NCI-H1105 (cell line): Measurements from ENCODE around the gene HACE1.

Experiments used
- DNase-seq: peaks from one replicate; lab custom pipeline; 2025; lab: John Stamatoyannopoulos, UW

HACE1 gene

DNA sequence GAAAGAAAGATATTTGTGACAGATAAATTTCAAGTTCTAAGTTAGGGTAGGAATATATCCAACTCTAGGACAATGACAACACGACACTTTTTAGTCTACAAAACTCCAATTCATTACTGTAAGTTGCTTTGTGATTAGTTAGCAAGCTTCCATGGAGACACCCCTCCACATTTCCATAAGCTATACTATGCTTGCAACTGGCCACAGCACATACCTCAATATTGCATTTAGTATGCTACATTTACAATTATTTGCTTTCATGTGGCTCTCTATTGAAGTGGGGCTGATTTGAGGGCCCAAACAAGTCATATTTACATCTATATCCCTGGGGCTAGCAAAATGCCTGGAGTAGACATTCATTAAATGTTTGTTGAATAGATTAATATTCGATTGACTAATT lies 129.3 kb downstream of the HACE1 start:
- DNase-seq, result no peak

DNA sequence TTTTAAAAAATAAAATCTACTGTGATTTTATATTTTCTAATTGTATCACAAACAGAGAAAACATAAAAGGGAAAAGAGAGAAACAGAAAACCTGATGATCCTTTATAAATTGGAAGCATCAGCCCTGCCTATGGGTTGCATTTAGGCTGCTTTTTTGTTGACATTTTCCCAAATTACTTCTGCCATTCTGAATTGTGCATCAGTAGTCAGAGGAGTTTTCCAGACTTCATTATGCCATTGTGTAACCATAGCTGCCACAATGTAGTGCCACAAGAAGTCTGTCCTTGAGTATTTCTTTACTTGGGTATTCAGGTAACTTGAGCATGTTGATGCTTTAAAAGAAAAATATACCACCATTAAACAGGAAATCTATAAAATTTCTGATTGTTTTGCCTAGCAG lies 130.3 kb downstream of the HACE1 start:
- no peak for DNase-seq

DNA sequence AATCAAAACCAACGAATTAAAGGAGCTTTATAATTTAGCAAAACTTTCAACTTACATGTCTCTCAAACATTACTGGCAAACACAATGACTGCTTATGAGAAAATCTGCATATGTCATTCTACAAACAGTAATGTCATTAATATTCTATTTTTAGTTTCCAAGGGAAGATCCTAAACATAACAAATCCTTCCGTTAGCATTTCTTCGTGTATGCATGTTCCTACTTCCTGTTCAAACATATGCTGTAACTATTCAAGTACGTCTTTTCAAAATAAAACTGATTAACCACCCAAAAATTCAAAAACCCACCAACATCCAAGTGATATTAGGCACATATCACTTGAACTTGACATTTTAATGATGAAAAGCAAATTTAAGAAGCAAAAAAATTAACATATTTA lies 131.3 kb downstream of the HACE1 start:
- no peak for DNase-seq

DNA sequence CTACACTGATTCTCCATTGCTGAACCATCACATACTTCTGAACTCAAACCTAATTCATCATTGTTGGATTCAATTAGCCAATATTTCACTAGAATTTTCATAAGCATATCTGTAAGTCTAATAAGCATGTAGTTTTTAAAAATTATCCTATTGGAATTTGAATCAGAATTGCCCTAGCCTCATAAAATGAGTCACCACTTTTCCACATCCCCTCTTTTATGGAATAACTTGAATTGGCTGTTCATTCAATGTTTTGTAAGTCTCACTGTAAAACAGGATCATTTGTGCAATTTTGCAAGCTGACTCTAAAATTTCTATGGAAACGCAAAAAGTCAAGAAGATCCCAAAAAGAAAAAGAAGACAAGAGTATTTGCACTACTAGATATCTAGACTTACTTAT lies 141.0 kb downstream of the HACE1 start:
- DNase-seq, result no peak

DNA sequence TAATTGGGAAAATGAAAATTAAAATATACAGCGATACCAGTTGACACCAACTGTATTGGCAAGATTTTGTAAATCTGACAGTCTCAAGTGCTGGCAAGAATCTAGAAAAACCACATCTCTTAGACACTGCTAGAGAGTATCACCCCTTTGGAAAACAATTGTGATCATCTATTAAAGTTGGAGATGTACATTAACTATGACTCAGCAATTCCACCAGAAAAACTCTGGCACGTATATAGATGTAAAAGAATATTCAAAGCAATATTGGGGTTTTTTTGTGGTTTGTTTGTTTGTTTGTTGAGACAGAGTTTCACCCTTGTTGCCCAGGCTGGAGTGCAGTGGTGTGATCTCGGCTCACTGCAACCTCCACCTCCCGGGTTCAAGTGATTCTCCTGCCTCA lies 142.9 kb downstream of the HACE1 start:
- DNase-seq, result no peak

DNA sequence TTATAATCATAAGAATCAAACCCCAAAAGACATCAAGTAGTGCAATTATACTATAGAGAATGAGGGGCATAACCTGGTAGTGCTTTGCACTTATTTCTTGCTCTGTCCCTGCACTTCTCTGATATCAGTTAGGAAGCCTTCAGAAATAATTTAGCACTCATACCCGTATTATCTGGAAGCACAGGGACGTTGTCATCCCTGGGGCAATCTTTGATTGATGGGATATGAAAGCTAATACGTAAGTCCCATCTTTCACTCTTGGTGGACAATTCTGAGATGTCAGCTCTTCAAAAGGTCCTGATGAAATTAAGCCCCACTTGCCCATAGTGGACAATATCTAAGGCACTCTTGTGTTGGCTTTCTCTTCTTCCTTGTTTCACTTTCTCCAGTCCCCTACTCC lies 144.9 kb downstream of the HACE1 start:
- DNase-seq, result no peak

DNA sequence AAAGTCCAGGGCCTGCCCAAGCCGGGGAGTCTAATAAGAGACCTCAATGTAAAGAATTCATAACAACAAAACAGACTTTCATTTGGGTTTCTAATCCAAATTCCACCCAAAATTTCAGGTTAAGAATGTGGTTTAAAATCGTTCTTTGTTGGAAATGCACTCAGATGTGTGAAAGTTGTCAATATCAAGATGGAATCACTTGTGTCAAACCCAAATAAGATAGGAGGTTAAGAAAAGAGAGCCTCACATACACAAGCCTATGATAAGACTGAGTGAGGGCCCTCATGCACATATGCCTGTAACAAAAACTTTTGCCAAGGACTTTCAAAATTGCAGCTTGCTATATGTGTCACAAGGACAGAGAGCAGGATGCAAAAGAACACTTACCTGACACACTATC lies 145.7 kb downstream of the HACE1 start:
- no peak for DNase-seq

DNA sequence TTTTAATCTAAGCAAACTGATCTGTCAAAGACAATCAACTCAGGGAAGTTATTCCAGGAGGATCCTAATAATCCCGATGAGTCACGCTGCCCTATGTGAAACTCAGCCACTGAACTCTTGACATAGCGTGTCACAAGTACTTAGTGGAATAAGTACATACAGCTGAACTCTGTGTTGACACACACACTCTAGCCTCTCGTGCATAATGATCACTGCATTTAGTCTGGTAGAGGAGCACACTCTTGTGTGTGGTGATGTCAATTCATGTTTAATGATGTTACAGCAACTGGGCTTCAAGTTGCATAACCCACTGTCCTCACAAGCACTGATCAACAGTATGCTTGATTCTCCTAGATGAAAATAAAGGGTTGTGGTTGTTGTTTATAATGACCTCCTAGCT lies 148.3 kb downstream of the HACE1 start:
- no peak for DNase-seq

DNA sequence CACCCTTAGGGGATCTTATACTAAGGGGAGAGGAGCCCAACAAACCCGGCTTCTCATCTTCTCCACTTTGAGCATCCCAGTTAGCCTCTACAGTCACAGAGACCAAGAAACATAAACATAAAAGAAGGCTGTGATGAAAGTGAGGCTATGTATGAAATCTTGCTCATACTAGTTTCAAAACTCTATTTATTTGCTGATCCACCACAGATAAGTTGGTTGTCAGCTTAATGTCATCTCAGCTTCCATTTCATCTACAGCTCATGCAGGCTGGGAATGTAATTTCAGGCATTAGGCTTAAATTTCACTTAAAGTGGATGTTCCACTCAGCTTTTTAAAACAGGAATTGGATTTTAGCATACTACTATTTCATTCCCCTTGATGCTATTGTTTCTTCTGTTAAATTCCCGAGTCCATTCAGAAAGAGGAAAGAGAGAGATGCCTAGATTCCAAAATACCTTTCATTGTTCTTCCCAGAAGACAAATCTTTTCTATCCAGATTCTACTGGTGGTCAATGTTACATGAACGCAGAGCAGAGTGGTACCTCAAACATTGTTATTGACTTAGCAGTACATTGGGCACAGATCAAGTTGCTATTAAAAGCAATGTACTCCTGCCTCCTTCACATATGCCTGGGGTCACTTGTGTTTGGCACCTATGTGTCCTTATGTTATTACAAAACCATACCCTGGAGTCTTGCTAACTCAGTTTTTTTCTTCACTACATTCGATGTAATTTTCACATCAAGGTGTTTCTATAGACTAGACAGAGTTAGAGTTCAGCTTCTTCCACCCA lies 149.0 kb downstream of the HACE1 start:
- DNase-seq, result no peak

DNA sequence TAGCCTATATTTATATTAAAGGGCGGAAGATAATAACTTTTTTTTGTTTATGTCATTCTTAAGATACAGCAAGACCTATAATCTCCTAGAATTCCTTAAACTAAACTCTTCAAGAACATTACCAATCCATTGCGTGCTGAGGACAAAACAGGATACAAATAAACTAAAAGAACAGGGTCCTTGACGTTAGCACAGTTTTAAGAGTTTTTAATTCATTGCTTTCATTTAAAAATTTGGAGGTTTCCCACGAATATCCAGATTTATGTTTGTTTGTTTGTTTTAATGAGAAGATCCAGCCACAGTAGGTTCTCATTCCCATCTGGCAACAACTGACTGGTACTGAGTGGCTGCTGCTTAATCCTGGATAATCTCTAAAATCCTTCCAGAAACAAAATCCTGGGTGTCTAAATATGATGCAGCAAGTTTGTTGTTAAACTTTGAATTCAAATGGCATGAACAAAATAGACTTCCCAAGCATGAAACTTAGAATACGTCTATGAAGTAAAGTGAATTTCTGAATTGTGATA lies 153.7 kb downstream of the HACE1 start:
- no peak for DNase-seq

DNA sequence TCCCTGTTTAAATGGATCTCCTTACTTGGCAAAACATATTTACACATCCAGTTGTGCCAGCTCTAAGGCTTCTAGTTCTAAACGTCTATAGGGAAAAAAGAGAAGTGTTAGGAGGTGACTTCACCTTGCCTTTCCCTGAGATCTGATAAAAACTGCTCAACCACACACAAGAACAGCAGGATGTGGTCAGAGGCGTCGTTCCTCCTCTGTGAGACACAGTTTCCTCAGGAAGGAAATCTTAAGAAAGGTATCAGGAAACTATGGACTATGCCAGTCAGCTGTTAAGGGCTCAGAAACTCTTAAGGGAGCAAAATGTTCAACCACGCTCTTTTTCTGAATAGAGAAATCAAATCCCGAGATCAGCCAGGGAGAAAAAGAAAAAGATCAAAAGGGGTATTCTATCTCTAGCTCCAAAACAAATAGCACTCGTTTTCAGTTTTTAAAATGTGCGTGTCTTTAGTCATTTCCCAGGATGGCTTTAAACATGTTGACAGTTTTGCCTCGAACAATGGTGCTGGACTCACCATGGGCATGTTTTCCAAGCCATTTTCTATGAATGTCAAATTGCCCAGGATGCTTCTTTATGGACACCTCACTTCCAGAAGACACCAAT lies 154.5 kb downstream of the HACE1 start:
- no peak for DNase-seq

DNA sequence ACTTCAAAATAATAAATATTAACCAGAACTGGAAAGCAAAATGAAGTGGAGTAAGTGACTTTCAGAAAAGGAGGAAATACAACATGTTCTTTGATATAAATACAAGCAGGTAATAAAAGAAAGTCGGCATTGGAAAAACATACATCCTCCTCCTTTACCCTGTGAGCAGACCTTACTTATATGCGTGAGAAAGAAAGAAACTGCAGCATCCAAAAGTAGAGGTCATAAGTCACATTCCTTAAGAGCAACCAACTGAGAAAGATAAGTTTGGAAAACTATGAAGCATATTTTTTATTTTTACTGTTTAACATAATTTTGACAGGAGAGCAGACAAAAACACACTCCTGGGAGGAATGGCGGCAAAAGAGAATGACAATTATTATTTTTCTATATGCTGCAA lies 155.5 kb downstream of the HACE1 start:
- no peak for DNase-seq

DNA sequence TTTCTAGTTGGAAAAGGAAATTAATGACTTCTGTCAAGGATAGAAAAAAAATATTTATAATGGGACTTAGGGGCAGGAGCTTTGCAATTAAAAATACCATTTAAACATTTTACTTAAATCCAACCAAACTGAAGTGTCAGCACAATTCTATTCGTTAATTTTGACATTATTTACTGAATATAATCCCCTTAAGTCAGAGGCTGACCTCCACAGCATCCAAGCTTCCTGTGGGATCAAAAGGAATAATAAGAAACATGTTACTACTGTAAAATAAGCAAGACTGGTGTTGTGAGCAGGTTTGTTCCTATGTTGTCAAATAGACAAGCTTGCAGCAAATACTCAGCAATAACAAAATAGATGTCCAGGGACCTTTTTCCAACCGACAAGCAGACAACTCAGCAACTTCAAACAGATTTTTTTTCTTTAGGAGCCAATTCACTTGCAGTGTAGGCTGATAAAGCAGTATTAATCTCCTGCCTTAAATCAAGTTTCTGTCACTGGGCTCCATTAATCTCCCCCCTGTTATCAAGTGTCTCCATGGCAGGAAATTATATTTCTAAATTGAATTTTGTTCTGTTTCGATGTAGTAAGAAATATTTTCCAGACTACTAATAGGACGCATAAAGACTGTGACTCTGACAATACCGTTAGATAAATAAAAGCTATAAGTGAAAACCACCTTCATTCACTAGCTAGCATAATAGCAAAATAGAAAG lies 157.4 kb downstream of the HACE1 start:
- DNase-seq, result no peak

DNA sequence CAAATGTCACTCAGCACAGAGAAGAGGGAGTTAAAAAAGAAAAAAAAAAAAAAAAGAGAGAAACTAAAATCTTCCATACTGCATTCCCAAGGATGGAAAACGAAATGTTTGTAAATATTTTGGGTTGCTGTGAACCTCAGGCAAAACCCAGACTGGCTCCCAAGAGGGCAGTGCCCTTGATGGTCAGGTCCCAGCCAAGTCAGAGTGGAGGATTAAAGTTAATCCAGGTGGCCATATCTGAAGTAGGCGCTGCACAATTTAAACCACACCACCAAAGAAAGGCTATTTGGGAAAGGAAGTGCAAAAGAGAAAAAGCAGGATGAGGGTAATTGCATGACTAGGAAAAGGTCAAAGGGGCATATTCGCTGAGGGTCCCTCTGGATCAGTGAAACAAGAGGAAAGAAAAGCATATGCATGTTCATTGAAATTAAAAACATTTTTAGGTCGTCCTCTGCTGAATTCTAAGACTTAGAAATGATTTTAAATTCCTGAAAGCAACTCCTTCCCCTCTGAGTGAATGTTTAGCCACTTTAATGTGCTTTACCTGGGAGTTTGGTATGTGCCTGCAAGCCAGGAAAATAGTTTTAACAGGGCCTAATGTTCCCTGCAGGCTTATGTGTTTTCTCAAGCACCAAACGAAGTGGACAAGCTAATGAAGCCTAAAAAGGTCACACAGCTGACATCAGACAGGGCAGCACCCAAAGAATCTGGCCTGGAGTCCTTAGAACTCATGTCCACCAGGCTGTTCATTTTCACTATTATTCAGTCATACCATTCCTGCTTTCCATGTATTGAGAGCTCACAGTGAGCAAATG lies 159.1 kb downstream of the HACE1 start:
- no peak for DNase-seq

DNA sequence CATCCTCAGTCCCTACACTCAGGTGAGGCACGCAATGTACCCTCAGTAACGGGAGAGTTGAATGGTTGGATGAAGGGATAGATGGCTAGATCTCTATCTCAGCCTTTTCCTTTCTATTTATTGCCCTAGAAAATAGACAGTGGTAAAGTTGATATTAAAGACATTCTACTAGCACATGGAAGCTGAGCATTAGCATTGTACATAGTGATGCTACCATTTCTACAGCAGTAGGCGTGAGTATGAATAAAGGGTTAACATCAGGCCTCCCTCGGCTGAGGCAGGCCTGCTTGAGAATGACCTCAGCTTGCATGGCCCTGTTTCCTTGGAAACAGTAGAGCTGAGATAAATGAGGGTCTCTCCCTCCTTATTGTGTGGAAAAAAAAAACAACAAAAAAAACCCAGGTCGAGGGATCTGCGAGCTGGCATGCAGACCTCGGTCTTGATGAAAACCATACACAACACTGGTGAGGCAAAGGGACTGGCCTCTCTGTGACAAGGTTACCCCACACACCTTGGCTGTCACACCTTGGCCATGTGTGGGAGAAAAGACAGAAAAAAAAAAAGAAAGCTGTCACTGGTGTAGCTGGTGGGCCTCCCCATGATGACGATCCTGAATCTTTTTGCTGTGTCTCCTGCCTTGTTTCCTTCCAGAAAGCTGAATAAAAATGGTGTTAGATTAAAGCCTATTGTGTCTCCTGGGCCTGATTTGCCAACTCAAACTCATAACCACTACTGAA lies 160.0 kb downstream of the HACE1 start:
- DNase-seq, result no peak

DNA sequence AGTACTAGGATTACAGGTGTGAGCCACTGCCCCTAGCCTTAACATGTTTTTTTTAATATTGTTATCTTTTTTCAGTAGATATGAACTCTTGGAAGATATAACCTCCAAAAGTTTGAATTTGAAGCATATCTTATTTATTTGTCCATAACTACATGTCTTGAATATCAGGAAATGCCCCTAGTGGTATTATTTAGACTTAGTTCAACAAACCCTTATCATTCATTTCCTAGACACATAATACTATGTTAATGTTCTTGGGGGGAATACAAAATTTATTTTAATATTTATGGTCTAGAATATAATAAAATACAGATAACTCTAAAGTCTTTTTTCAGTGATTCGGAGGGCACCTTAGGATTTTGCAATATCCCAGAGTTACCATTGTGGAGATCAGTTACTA lies 160.7 kb downstream of the HACE1 start:
- no peak for DNase-seq

DNA sequence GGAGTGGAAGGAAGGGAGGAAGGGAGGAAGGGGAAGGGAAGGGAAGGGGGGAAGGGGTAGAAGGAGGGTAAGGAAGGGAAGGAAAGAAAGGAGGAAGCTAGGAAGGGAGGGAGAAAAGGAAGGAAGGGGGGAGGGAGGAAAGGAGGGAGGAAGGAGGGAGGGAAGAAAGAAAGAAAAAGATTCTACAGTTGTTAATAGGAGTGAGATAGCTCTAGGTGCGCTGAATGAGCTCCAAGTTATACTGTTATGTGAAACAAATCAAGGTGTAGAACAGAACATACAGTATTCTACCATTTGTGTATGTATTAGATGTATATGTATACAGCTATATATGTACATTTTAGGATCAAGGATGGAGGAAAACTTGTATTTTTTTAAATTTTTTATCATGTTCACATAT lies 167.7 kb downstream of the HACE1 start:
- DNase-seq, result no peak

DNA sequence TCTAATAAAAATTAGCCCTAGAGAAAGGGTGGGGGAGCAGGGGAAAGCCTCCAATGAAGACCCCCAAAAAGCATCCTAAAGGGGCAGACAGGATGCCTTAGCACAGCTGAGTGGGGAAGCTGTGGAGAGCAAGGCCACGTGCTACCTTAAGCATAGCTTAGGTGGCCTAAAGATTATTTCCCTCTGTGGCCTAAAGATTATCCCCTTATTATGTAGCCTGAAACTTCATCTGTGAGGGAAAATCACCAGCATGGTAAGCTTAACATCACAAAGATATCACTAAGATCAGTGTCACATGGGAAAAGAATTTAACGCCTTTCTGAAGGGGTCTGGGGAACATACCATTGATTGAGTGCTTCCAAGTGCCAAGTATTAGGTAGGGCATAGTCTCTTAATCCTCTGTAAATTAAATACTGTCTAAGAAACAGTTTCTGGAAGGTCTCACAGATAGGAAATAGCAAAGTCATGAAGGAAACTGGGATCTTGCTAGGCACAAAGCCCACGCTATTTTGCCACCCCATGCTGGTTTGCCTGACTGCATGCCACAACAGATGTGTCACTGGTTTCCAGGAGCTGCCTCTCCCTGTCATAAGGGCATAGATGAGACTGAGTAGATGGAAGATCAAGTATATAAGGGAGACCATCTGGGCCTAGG lies 170.0 kb downstream of the HACE1 start:
- no peak for DNase-seq

DNA sequence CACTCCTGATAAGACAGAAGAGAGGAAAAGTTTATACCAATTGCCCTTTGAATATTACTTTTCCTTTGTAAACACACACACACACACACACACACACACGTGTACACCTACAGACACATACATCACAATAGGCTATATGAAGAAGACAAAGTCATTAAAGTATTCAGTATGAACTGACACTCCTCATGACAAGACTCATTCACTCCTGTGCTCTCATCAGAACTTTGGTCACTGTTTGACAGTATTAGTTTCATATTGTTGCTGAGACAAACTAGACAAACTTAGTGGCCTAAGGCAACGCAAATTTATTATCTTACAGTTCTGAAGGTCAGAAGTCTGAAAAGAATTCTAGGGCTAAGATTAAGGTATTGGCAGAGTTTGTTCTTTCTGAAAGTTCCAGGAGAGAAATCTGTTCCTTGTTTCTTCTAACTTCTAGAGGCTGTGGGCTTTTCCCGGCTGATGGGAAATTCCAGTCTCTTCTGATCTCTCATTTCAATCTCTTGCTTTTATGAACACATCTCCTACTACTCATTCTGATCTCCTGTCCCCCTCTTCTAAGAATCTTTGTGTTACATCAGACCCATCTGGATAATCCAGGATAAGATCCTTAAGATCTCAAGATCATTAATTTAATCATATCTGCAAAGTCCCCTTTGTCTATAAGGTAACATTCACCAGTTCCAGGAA lies 171.3 kb downstream of the HACE1 start:
- DNase-seq, result no peak

DNA sequence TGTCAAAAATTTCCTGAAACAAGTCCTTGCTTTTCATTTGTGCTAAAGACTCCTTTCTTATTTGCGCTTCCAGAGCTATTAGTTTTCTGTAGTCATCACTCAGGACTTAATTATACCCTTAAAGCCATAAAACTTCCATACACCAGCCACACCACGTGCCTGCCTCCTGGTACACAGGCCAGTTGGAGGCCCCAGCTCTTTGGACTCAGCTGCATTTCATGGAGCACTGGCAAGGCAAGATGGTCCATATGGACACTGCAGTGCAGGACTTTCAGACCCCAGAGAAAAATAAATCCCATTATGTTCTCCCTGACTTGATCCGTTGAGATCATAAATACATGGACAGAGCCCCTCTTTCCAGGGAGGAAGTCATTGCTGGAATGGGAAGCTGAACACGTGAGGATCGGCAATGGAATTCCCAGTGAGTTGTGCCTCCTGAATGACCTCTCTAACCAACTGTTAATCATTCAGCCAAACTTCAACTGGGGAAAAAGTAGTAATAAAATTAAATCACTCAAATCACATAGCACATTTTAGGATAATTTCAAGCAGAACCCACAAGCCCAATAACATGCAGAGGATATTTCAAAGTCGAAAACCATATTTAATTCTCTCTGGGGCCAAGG lies 173.1 kb downstream of the HACE1 start:
- DNase-seq, result no peak
